ENCODE measurements around the gene PCSK6.

DNA sequence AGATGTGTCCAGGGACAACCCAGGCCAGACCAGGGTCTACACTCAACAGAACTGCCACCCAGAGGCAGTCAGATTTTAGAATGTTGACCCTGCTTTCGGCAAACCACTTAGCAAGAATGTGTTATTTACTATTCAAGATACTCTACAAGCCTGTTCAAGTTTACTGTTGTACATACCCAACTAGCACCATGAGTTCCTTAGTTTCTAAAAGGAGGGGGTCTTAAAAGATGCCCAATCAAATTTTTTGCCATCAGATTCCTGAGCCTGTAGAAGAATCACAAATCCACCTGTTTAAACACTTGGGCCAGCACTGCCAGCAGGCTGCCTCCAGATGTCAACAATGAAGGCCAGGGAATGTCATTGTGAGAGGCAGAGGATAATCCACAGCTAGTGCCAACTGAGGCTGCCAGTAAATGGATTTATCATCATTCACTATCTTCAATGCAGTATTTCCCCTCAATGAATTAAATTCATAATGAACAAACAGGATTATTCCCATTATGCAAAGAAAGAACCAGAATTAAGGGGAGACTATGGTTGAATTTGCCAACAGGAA, 150.9 kb downstream of the PCSK6 start:
- TF ChIP-seq, protein P1, sequence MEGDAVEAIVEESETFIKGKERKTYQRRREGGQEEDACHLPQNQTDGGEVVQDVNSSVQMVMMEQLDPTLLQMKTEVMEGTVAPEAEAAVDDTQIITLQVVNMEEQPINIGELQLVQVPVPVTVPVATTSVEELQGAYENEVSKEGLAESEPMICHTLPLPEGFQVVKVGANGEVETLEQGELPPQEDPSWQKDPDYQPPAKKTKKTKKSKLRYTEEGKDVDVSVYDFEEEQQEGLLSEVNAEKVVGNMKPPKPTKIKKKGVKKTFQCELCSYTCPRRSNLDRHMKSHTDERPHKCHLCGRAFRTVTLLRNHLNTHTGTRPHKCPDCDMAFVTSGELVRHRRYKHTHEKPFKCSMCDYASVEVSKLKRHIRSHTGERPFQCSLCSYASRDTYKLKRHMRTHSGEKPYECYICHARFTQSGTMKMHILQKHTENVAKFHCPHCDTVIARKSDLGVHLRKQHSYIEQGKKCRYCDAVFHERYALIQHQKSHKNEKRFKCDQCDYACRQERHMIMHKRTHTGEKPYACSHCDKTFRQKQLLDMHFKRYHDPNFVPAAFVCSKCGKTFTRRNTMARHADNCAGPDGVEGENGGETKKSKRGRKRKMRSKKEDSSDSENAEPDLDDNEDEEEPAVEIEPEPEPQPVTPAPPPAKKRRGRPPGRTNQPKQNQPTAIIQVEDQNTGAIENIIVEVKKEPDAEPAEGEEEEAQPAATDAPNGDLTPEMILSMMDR (IDR thresholded peaks at IDR 0.05): no peak
- no peak for TF ChIP-seq POLR2A (IDR thresholded peaks at IDR 0.05)

Measured in Peyer's patch (tissue), 4 donors.